ENCODE results near the gene RELN. TPM values are rescaled to one million over a fixed set of nuclear protein-coding genes. Genes with fewer than 3 reads are reported as not detected.
A peak's percentile ranks its signal among the peaks of the same experiment; 100 is the strongest.

Gene RELN
- total and polyA plus RNA-seq, 4 experiments from 2014 or later, result not detected

GRCh38 chr7:103592844-103593243 lies 396.6 kb downstream of the RELN start:
- H3K4me1 ChIP-seq (ENCODE audit: insufficient read depth, low read length), result no peaks in the 10 kb centered on the region
- H3K36me3 ChIP-seq (ENCODE audit: insufficient read depth, low read length), result no peaks in the 10 kb centered on the region
- H3K4me3 ChIP-seq (ENCODE audit: low read length in 2 of 2), result no peak overlapping the region
- Mint-ChIP-seq H3K4me1 (no peaks in the 10 kb centered on the region), H3K27me3 (peaks cover 1 to 5% of the 10 kb centered on the region in 2 donors), H3K9me3 (no peaks in the 10 kb centered on the region), H3K27ac (no peak overlapping the region), H3K36me3 (no peaks in the 10 kb centered on the region), H3K4me3 (no peak overlapping the region)
- DNase-seq, result no peak
- H3K27me3 ChIP-seq (ENCODE audit: insufficient read depth, low read length), result no peaks in the 10 kb centered on the region
- no peak overlapping the region for H3K27ac ChIP-seq (ENCODE audit: low read depth, low read length)
- H3K9me3 ChIP-seq (ENCODE audit: control insufficient read depth in 1 of 2, low read length in 2 of 2), result no peaks in the 10 kb centered on the region
- intact Hi-C loops (cut with micrococcal nuclease), result no loop called here
- POLR2A ChIA-PET (ENCODE audit: partially characterized antibody), result no interaction called here
- CTCF ChIA-PET (ENCODE audit: partially characterized antibody), result no interaction called here

- POLR2A ChIA-PET (ENCODE audit: partially characterized antibody), result no interaction called here
- Mint-ChIP-seq H3K4me1 (no peaks in the 10 kb centered on the region), H3K4me3 (no peak overlapping the region), H3K27me3 (peaks cover 1 to 3% of the 10 kb centered on the region in 2 donors), H3K36me3 (no peaks in the 10 kb centered on the region), H3K9me3 (no peaks in the 10 kb centered on the region), H3K27ac (no peak overlapping the region)
- no peaks in the 10 kb centered on the region for H3K9me3 ChIP-seq (ENCODE audit: control insufficient read depth in 1 of 2, low read length in 2 of 2)
- H3K27me3 ChIP-seq (ENCODE audit: insufficient read depth, low read length), result no peaks in the 10 kb centered on the region
- intact Hi-C loops (cut with micrococcal nuclease), result no loop called here
- H3K36me3 ChIP-seq (ENCODE audit: insufficient read depth, low read length), result no peaks in the 10 kb centered on the region
- CTCF ChIA-PET (ENCODE audit: partially characterized antibody), result no interaction called here
- no peak for DNase-seq
- H3K4me3 ChIP-seq (ENCODE audit: low read length in 2 of 2), result no peak overlapping the region
- no peaks in the 10 kb centered on the region for H3K4me1 ChIP-seq (ENCODE audit: insufficient read depth, low read length)
- no peak overlapping the region for H3K27ac ChIP-seq (ENCODE audit: low read depth, low read length)
These were observed 397.3 kb downstream of the RELN start for GRCh38 chr7:103592187-103592586.

- Mint-ChIP-seq H3K9me3 (peaks cover 0 to 3% (median 0%) of the 10 kb centered on the region in 8 donors), H3K27ac (no peak overlapping the region), H3K4me3 (no peak overlapping the region), H3K36me3 (no peaks in the 10 kb centered on the region), H3K27me3 (peaks cover 11 to 17% of the 10 kb centered on the region in 2 donors), H3K4me1 (no peaks in the 10 kb centered on the region)
- intact Hi-C loops (cut with micrococcal nuclease), result no loop called here
- no peak for DNase-seq
- Histone ChIP-seq H3K27ac (ENCODE audit: low read depth, low read length) (no peak overlapping the region), H3K27me3 (ENCODE audit: insufficient read depth, low read length) (no peaks in the 10 kb centered on the region), H3K36me3 (ENCODE audit: insufficient read depth, low read length) (no peaks in the 10 kb centered on the region), H3K4me3 (ENCODE audit: low read length in 2 of 2) (no peak overlapping the region), H3K9me3 (ENCODE audit: control insufficient read depth in 1 of 2, low read length in 2 of 2) (no peaks in the 10 kb centered on the region), H3K4me1 (ENCODE audit: insufficient read depth, low read length) (no peaks in the 10 kb centered on the region)
- POLR2A ChIA-PET (ENCODE audit: partially characterized antibody), result no interaction called here
- CTCF ChIA-PET (ENCODE audit: partially characterized antibody), result no interaction called here
These were observed 409.4 kb downstream of the RELN start for GRCh38 chr7:103580031-103580430.

GRCh38 chr7:103577059-103577458 lies 412.4 kb downstream of the RELN start:
- no peaks in the 10 kb centered on the region for H3K36me3 Mint-ChIP-seq
- H3K4me3 ChIP-seq (ENCODE audit: low read length in 2 of 2), result no peak overlapping the region
- H3K27me3 Mint-ChIP-seq, result peaks cover 13 to 16% of the 10 kb centered on the region in 2 donors
- H3K9me3 ChIP-seq (ENCODE audit: control insufficient read depth in 1 of 2, low read length in 2 of 2), result no peaks in the 10 kb centered on the region
- ChIA-PET POLR2A (ENCODE audit: partially characterized antibody) (no interaction called here), CTCF (ENCODE audit: partially characterized antibody) (interaction anchor here (0.7 to 2.2 kb wide), 3 partner anchors 13 to 1341 kb away, joined by 3 to 6 read pairs (median 3); no protein-coding TSS in a partner anchor)
- H3K4me1 ChIP-seq (ENCODE audit: insufficient read depth, low read length), result no peaks in the 10 kb centered on the region
- no peaks in the 10 kb centered on the region for H3K36me3 ChIP-seq (ENCODE audit: insufficient read depth, low read length)
- no peak overlapping the region for H3K27ac Mint-ChIP-seq
- H3K4me3 Mint-ChIP-seq, result no peak overlapping the region
- H3K4me1 Mint-ChIP-seq, result no peaks in the 10 kb centered on the region
- intact Hi-C loops (cut with micrococcal nuclease), result no loop called here
- H3K9me3 Mint-ChIP-seq, result no peaks in the 10 kb centered on the region
- no peaks in the 10 kb centered on the region for H3K27me3 ChIP-seq (ENCODE audit: insufficient read depth, low read length)
- no peak overlapping the region for H3K27ac ChIP-seq (ENCODE audit: low read depth, low read length)
- no peak for DNase-seq

GRCh38 chr7:103576641-103577040 lies 412.8 kb downstream of the RELN start:
- intact Hi-C loops (cut with micrococcal nuclease), result no loop called here
- Mint-ChIP-seq H3K4me3 (no peak overlapping the region), H3K36me3 (no peaks in the 10 kb centered on the region), H3K27ac (no peak overlapping the region), H3K27me3 (peaks cover 13 to 16% of the 10 kb centered on the region in 2 donors), H3K9me3 (no peaks in the 10 kb centered on the region), H3K4me1 (no peaks in the 10 kb centered on the region)
- CTCF ChIA-PET (ENCODE audit: partially characterized antibody), result interaction anchor here (0.7 to 2.2 kb wide), 3 partner anchors 13 to 1342 kb away, joined by 3 to 6 read pairs (median 3); no protein-coding TSS in a partner anchor
- DNase-seq, result no peak
- Histone ChIP-seq H3K27me3 (ENCODE audit: insufficient read depth, low read length) (no peaks in the 10 kb centered on the region), H3K4me3 (ENCODE audit: low read length in 2 of 2) (no peak overlapping the region), H3K4me1 (ENCODE audit: insufficient read depth, low read length) (no peaks in the 10 kb centered on the region), H3K36me3 (ENCODE audit: insufficient read depth, low read length) (no peaks in the 10 kb centered on the region), H3K9me3 (ENCODE audit: control insufficient read depth in 1 of 2, low read length in 2 of 2) (no peaks in the 10 kb centered on the region), H3K27ac (ENCODE audit: low read depth, low read length) (no peak overlapping the region)
- POLR2A ChIA-PET (ENCODE audit: partially characterized antibody), result no interaction called here

GRCh38 chr7:103574576-103574975 lies 414.9 kb downstream of the RELN start:
- Mint-ChIP-seq H3K4me1 (no peaks in the 10 kb centered on the region), H3K36me3 (no peaks in the 10 kb centered on the region), H3K27me3 (peaks cover 11 to 13% of the 10 kb centered on the region in 2 donors), H3K4me3 (no peak overlapping the region), H3K27ac (no peak overlapping the region), H3K9me3 (no peaks in the 10 kb centered on the region)
- no peaks in the 10 kb centered on the region for H3K36me3 ChIP-seq (ENCODE audit: insufficient read depth, low read length)
- POLR2A ChIA-PET (ENCODE audit: partially characterized antibody), result no interaction called here
- H3K9me3 ChIP-seq (ENCODE audit: control insufficient read depth in 1 of 2, low read length in 2 of 2), result no peaks in the 10 kb centered on the region
- no peak for DNase-seq
- intact Hi-C loops (cut with micrococcal nuclease), result loop anchor here (2.0 to 5.0 kb wide), 2 partner anchors 582 to 693 kb away; no protein-coding TSS in a partner anchor
- H3K27me3 ChIP-seq (ENCODE audit: insufficient read depth, low read length), result no peaks in the 10 kb centered on the region
- no peak overlapping the region for H3K4me3 ChIP-seq (ENCODE audit: low read length in 2 of 2)
- H3K4me1 ChIP-seq (ENCODE audit: insufficient read depth, low read length), result no peaks in the 10 kb centered on the region
- H3K27ac ChIP-seq (ENCODE audit: low read depth, low read length), result no peak overlapping the region
- CTCF ChIA-PET (ENCODE audit: partially characterized antibody), result interaction anchor here (1.0 to 3.5 kb wide), 7 partner anchors 10 to 1345 kb away, joined by 3 to 18 read pairs (median 4); no protein-coding TSS in a partner anchor

- H3K4me3 Mint-ChIP-seq, result no peak overlapping the region
These were observed 415.9 kb downstream of the RELN start for GRCh38 chr7:103573479-103574058.

More at GRCh38 chr7:103573479-103574058, 415.9 kb downstream of the RELN start:
- no peaks in the 10 kb centered on the region for H3K4me1 ChIP-seq (ENCODE audit: insufficient read depth, low read length)
- H3K27me3 ChIP-seq (ENCODE audit: insufficient read depth, low read length), result no peaks in the 10 kb centered on the region
- Mint-ChIP-seq H3K27ac (no peak overlapping the region), H3K36me3 (no peaks in the 10 kb centered on the region), H3K9me3 (no peaks in the 10 kb centered on the region), H3K27me3 (peaks cover 8 to 12% of the 10 kb centered on the region in 2 donors), H3K4me1 (no peaks in the 10 kb centered on the region)
- H3K27ac ChIP-seq (ENCODE audit: low read depth, low read length), result no peak overlapping the region
- peak in 4 of 5 donors; percentile 12 to 33 (median 22) for DNase-seq
- ChIA-PET POLR2A (ENCODE audit: partially characterized antibody) (no interaction called here), CTCF (ENCODE audit: partially characterized antibody) (interaction anchor here (0.7 to 3.5 kb wide), 10 partner anchors 10 to 1346 kb away, joined by 3 to 18 read pairs (median 4); no protein-coding TSS in a partner anchor)
- intact Hi-C loops (cut with micrococcal nuclease), result loop anchor here (2.0 to 5.0 kb wide), 2 partner anchors 583 to 694 kb away; no protein-coding TSS in a partner anchor
- no peaks in the 10 kb centered on the region for H3K36me3 ChIP-seq (ENCODE audit: insufficient read depth, low read length)
- H3K4me3 ChIP-seq (ENCODE audit: low read length in 2 of 2), result no peak overlapping the region
- H3K9me3 ChIP-seq (ENCODE audit: control insufficient read depth in 1 of 2, low read length in 2 of 2), result no peaks in the 10 kb centered on the region

All from CD4-positive, alpha-beta memory T cell (primary cell).